ENCODE results near the gene GAA.

Gene GAA

GRCh38 chr17:80101011-80101945 lies at the start of gene GAA:
Gene GAA, plus strand, starts transcription at chr17:80101581. Its CDS starts 3,006 bp downstream, at chr17:80104587.
- no peaks in the 10 kb centered on the region for H3K9me3 Mint-ChIP-seq
- peak within 1 kb of the TSS; percentile 95 for H3K4me3 Mint-ChIP-seq
- peaks cover 31% of the 10 kb centered on the region for H3K4me1 Mint-ChIP-seq
- peak within 1 kb of the TSS; percentile 92 for H3K27ac Mint-ChIP-seq
- H3K36me3 Mint-ChIP-seq: no peaks in the 10 kb centered on the region
- H3K27me3 Mint-ChIP-seq: no peaks in the 10 kb centered on the region

DNA sequence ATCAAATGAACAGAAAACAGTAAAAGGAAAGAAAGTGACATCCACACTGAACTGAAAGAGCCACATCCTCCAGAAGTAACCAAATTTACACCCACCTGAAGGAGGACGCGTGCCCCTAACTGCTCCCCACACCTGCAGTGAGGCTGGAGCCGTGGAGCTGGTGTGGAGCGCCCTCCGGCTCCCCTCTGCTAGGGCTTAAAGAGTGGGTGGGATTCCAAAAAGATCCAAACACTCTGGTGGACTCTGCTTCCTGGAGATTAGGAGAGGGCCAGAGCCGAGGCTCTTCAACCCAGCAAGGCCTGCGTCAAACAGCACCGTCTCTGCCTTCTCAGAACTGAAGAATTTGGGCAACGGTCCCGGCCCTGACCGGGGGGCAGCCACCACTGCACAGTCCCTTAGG lies 49.7 kb upstream of the GAA start:
- Mint-ChIP-seq H3K4me3 (no peak overlapping the region), H3K4me1 (no peaks in the 10 kb centered on the region), H3K36me3 (no peaks in the 10 kb centered on the region), H3K27ac (no peak overlapping the region), H3K9me3 (no peaks in the 10 kb centered on the region), H3K27me3 (no peaks in the 10 kb centered on the region)

DNA sequence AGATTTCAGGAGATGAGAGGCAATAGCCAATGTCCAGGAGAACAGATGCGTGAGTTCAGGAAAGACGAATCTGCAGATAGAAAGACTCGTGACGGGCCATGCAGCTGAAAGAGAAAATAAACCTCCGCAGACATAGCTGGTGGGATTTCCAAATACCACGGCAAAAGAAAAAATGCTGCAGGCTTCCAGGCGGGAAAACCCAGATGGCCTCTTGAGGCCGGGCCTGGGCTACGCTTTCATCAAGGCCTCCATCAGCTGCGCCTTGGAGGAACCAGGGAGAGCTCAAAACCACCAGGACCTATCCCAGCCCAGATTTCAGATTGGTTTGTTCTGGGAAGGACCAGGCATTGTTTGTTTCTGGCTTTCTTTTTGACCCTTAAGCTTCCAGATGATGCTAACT lies 48.3 kb upstream of the GAA start:
- Mint-ChIP-seq H3K4me1 (no peaks in the 10 kb centered on the region), H3K27ac (no peak overlapping the region), H3K36me3 (no peaks in the 10 kb centered on the region), H3K4me3 (no peak overlapping the region), H3K9me3 (no peaks in the 10 kb centered on the region), H3K27me3 (no peaks in the 10 kb centered on the region)

DNA sequence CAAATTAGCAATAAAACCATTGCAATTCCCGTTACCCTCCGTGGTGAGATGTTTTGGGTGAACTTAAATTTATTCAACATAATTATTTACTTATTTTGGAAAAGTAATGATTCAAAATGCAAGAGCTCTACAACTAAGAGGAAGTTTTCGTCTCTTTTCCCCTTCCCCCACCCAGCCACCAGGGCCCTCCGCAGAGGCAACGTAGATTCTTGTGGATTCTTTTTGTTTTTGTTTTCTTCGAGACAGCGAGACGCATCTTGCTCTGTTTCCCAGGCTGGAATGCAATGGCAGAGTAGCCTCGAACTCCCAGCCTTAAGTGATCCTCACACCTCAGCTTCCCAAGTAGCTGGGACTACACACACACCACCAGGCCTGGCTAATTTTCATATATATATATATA lies 45.8 kb upstream of the GAA start:
- H3K4me1 Mint-ChIP-seq: no peaks in the 10 kb centered on the region
- H3K9me3 Mint-ChIP-seq: no peaks in the 10 kb centered on the region
- H3K27ac Mint-ChIP-seq: no peak overlapping the region
- no peaks in the 10 kb centered on the region for H3K27me3 Mint-ChIP-seq
- no peak overlapping the region for H3K4me3 Mint-ChIP-seq
- no peaks in the 10 kb centered on the region for H3K36me3 Mint-ChIP-seq

DNA sequence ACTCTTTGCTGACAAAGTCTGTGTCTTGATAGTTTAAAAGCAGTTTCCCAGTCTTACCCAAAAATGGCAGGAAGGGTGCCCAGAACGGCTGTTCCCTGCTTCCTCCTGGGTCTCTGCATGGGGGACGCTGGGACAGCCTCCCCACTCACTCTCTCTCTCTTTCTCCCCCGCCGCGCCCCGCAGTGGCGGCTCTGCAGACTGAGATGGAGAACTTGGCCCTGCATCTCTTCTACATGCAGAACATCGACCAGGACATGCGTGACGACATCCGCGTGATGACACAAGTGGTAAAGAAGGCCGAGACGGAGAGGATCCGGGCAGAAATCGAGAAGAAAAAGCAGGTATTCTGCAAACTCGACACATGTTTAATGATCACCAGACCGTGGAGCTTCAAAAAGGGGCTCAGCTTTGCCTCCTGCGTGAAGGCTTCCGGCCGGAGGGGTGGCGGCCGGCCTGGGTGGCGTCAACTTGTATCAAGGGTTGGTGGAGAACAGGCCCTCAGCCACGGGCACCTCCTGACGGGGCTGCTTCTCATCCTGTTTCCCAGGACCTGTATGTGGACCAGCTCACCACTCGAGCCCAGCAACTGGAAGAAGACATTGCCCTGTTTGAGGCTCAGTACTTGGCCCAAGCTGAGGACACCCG lies 42.9 kb upstream of the GAA start:
- Mint-ChIP-seq H3K4me3 (no peak overlapping the region), H3K4me1 (no peaks in the 10 kb centered on the region), H3K36me3 (no peaks in the 10 kb centered on the region), H3K27ac (no peak overlapping the region), H3K27me3 (no peaks in the 10 kb centered on the region), H3K9me3 (no peaks in the 10 kb centered on the region)

DNA sequence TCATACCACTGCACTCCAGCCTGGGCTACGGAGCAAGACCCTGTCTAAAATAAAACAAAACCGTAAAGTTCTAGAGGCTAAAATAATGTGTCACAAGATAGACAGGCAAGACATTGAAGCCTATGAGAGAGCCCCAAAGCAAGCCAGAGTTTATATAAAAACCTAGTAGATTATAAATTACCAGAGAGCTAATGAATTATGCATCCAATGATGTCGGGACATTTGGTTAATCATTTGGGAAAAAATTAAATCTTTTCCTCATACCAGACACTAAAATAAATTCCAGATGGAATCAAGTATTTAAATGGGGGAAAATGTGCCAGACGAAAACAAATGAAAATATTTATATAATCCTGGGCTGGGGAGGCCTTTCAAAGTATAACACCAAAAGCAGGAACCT lies 40.7 kb upstream of the GAA start:
- Mint-ChIP-seq H3K9me3 (no peaks in the 10 kb centered on the region), H3K4me1 (no peaks in the 10 kb centered on the region), H3K27me3 (no peaks in the 10 kb centered on the region), H3K36me3 (no peaks in the 10 kb centered on the region), H3K27ac (no peak overlapping the region), H3K4me3 (no peak overlapping the region)

DNA sequence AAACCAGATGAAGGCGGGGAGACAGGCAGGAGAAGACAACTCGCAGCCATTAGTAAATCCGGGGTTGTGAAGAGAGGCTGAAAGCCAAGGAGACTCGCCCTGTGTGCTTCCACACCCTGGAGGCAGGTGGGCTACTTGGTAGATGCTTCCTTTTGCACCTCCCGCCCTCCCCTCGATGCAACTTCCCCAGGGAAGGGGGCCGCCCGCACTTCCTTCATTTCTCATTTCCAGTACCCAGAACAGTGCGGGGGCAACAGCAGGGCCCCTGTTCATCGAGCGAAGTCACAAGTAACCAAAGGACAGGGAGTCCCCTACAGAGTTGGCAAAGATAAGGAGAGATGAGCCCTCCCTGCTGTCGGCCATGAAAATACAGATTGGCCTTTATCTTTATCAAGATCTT lies 40.0 kb upstream of the GAA start:
- H3K36me3 Mint-ChIP-seq: no peaks in the 10 kb centered on the region
- no peaks in the 10 kb centered on the region for H3K9me3 Mint-ChIP-seq
- no peaks in the 10 kb centered on the region for H3K4me1 Mint-ChIP-seq
- H3K4me3 Mint-ChIP-seq: no peak overlapping the region
- H3K27me3 Mint-ChIP-seq: no peaks in the 10 kb centered on the region
- no peak overlapping the region for H3K27ac Mint-ChIP-seq

DNA sequence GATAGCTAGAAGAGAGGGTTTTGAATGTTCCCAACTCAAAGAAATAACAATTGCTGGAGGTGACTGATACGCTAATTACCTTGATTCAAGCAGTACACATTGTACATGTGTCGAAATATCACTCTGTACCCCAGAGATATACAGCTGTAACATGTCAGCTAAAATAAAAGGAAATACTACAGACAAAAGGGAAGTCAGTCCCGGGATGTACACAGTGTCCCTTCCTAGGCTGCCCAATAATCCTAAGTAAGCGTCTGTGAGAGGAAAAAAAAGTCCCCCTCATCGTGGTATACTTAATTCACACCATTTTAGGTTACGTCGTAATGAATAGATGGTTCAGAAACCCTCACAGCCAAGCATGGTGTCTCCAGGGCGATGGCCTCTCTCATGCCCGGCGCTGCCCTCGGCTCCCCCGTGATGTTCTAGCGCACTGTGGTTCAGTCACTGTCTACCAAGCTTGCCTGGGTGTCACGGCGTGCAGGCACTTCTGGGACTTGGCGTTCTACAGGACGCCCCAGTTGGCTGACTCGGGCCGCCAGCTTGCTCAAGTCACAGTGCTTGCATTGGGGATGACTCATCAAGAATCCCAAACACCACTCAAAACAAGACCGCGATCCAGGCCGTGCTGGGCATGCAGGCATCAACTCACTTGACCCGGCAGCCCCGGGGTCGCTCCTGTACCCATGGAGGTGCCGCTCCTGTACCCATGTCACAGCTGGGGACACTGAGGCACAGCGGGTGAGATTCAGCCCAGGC lies 37.4 kb upstream of the GAA start:
- Mint-ChIP-seq H3K27ac (no peak overlapping the region), H3K9me3 (no peaks in the 10 kb centered on the region), H3K4me3 (no peak overlapping the region), H3K4me1 (no peaks in the 10 kb centered on the region), H3K27me3 (no peaks in the 10 kb centered on the region), H3K36me3 (no peaks in the 10 kb centered on the region)

DNA sequence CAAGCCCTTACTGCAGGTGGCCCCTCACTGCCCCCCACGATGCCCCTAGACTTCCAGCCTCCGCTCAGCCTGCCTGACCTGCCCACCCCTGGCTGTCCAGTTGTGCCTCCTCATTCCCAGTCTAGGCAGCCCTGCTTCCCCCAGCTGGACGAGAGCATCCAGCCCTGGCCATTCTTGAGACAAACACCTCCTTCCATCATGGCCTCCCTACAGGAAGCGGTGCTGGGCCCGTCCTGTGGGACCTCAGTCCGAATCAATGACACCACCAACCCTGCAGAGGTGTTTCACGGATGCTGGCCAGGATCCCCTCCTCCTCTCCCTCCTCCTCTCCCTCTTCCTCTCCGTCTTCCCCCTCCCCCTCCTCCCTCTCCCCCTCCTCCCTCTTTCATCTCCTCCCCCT lies 36.7 kb upstream of the GAA start:
- no peaks in the 10 kb centered on the region for H3K36me3 Mint-ChIP-seq
- no peak overlapping the region for H3K4me3 Mint-ChIP-seq
- H3K9me3 Mint-ChIP-seq: no peaks in the 10 kb centered on the region
- no peaks in the 10 kb centered on the region for H3K27me3 Mint-ChIP-seq
- H3K27ac Mint-ChIP-seq: no peak overlapping the region
- H3K4me1 Mint-ChIP-seq: no peaks in the 10 kb centered on the region

- H3K9me3 Mint-ChIP-seq: no peaks in the 10 kb centered on the region
- no peaks in the 10 kb centered on the region for H3K4me1 Mint-ChIP-seq
- H3K27me3 Mint-ChIP-seq: no peaks in the 10 kb centered on the region
- no peak overlapping the region for H3K4me3 Mint-ChIP-seq
- H3K27ac Mint-ChIP-seq: no peak overlapping the region
- H3K36me3 Mint-ChIP-seq: no peaks in the 10 kb centered on the region
Measured at GRCh38 chr17:80065478-80066170, 35.8 kb upstream of the GAA start.

- peaks cover 4% of the 10 kb centered on the region for H3K4me1 Mint-ChIP-seq
- H3K27ac Mint-ChIP-seq: no peak overlapping the region
- no peaks in the 10 kb centered on the region for H3K9me3 Mint-ChIP-seq
- H3K4me3 Mint-ChIP-seq: no peak overlapping the region
- no peaks in the 10 kb centered on the region for H3K36me3 Mint-ChIP-seq
- no peaks in the 10 kb centered on the region for H3K27me3 Mint-ChIP-seq
Measured at GRCh38 chr17:80067393-80067986, 33.9 kb upstream of the GAA start.

DNA sequence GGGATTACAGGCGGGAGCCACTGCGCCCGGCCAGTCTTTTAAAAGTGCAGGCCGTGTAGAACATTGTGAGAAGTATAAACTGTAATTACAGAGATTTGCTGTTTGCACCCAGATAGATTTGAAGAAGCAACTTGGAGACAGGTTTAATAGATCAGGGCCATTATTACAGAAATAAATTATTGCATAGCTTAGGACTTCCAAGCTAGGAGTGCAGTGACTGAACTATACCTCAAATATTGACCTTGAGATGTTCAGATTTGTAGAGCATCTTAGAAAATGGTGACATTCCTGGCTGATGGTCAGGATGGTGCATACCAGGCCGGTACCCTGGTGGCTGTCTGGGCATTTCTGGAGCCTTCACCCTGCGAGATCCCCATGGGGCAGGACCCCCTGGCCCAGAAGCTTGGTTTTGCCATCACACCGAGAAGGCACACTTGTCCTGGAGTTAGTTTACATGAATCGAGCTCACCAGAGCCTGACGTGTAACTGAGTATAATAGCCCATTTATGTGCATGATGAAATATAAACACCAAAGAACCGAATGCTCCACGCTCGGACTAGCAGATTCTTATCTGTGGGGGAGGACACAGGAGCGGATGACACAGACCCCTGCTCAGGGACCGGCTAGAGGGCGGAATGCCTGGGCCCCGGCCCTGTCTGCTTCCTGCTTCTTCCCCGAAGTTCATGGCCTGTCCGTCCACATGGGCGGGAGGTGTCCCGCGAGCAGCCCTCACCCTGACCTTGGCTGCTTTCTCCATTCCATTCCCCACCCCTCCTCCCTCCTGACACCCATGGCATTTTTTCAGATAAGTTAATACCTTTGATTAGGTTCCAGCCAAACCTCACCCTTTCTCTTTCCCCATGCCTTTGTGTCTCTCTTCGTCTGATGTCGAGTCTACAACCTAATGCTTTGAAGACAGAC lies 32.8 kb upstream of the GAA start:
- Mint-ChIP-seq H3K9me3 (no peaks in the 10 kb centered on the region), H3K27me3 (no peaks in the 10 kb centered on the region), H3K36me3 (no peaks in the 10 kb centered on the region), H3K4me3 (no peak overlapping the region), H3K27ac (peak overlapping the region; percentile 53), H3K4me1 (peaks cover 4% of the 10 kb centered on the region)

GRCh38 chr17:80070375-80071115 lies 30.8 kb upstream of the GAA start:
- no peak overlapping the region for H3K27ac Mint-ChIP-seq
- no peaks in the 10 kb centered on the region for H3K9me3 Mint-ChIP-seq
- no peaks in the 10 kb centered on the region for H3K27me3 Mint-ChIP-seq
- H3K4me1 Mint-ChIP-seq: peaks cover 4% of the 10 kb centered on the region
- H3K4me3 Mint-ChIP-seq: no peak overlapping the region
- H3K36me3 Mint-ChIP-seq: no peaks in the 10 kb centered on the region
